GM15510 (cell line): Measurements from ENCODE around the gene FAM131B.

Source experiments
- POLR2A ChIP-seq: IDR thresholded peaks from 3 replicates; pipeline ENCODE4 v1.6.1; 2011; ENCODE audit warnings: borderline replicate concordance; ENCODE audit not compliant: insufficient read length; ENCODE audit errors: extremely low read depth

FAM131B gene

GRCh38 chr7:143303733-143304132 lies 58.8 kb downstream of the FAM131B start:
- no peak for TF ChIP-seq POLR2A
